C4-2B (cell line): ENCODE measurements around the gene PHETA1.

Source experiments
- CTCF ChIP-seq: fragments of 450-650 bp; conservative IDR thresholded peaks from 2 replicates; pipeline ENCODE4 v1.5.1; 2017; ENCODE audit warnings: mild to moderate bottlenecking
- ZFX ChIP-seq: fragments of 450-650 bp; IDR thresholded peaks from 2 replicates; pipeline ENCODE4 v1.6.1; 2017

DNA sequence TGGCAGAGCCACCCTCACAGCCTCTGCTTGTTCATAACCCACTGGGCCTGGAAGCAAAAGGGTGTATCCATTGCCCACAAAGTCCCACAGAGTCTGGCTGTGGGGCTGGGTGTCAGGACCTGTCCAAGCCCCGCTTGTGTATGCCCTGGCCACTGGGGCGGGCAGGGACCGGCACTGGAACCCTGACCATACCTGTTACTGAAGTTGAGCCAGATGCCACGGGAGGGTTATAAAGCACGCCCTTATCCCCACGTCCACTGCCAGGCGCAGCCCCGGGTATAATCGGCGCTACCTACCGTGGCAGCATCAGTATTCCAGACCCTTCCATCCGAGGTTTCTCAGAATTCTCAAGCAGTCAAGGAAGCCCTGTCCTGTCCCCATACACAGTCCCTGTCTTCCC lies 40.8 kb downstream of the PHETA1 start:
- TF ChIP-seq CTCF (no peak), ZFX (no peak)
